ENCODE data around the gene MALRD1. TPM values are rescaled to one million over a fixed set of nuclear protein-coding genes. Genes with fewer than 3 reads are reported as not detected.

MALRD1 gene
- total RNA-seq, 1 donor from 2014 or later: 0.84 TPM

DNA sequence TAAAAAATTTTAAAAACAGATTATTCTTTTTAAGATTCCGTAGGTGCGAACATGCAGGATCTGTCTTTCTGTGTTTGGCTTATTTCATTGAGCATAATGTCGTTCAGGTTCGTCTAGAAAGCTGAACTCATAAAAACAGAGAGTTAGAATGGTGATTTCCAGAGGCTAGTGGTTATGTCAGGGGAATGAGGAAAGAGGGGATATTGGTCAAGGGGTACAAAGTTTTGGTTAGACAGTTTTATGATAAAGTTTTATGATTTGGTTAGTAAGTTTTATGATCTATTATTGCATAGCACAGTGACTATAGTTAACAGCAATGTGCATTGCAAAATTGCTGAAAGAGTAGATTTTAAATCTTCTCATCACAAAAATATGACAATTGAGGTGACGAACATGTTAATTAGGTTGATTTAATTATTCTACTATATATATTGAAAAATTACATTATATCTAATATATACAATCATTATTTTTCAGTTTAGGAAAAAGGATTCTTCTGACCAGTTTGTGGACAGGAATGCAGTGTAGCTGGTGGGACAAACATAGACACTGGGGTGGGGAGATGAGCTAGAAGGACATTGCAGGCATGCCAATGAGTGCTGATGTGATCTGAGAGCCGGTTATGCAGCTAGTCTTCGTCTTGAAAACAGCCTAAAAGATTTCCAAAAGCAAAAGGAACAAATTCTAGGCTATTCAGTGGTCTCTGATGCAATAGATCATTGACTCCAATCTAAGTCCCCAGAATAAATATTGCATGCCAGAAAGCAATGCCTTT lies 31.3 kb upstream of the MALRD1 start:
- peaks cover 2% of the 10 kb centered on the region for H3K36me3 Mint-ChIP-seq (ENCODE audit: low read depth)
- TF ChIP-seq, protein P1, sequence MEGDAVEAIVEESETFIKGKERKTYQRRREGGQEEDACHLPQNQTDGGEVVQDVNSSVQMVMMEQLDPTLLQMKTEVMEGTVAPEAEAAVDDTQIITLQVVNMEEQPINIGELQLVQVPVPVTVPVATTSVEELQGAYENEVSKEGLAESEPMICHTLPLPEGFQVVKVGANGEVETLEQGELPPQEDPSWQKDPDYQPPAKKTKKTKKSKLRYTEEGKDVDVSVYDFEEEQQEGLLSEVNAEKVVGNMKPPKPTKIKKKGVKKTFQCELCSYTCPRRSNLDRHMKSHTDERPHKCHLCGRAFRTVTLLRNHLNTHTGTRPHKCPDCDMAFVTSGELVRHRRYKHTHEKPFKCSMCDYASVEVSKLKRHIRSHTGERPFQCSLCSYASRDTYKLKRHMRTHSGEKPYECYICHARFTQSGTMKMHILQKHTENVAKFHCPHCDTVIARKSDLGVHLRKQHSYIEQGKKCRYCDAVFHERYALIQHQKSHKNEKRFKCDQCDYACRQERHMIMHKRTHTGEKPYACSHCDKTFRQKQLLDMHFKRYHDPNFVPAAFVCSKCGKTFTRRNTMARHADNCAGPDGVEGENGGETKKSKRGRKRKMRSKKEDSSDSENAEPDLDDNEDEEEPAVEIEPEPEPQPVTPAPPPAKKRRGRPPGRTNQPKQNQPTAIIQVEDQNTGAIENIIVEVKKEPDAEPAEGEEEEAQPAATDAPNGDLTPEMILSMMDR (conservative IDR thresholded peaks at IDR 0.05): no peak
- DNase-seq (ENCODE audit: low read depth, low spot score): no peak
- no peak overlapping the region for H3K4me3 Mint-ChIP-seq
- H3K27me3 Mint-ChIP-seq (ENCODE audit: low read depth): no peaks in the 10 kb centered on the region
- no peaks in the 10 kb centered on the region for H3K4me1 Mint-ChIP-seq
- peaks cover 9% of the 10 kb centered on the region for H3K9me3 Mint-ChIP-seq
- H3K27ac Mint-ChIP-seq (ENCODE audit: unreplicated experiment): no peak overlapping the region

DNA sequence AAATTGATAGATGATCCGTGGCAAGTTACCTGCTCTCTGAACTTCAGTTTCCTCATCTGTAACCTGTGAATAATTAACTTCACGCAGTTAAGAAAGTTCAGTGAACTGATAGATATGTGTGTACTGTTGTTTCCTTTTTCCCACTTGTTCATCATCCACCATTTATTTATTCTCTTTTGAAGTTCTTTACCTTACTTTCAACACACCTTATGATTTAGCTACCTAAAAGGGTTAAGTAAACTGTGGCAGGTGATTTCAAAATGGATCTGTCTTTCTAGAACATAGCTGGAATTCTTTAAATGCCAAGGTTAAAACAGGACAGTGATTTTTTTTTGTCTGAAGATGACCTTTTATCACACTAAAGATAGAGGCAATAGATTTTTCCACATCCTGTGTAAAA lies 27.4 kb upstream of the MALRD1 start:
- H3K27ac Mint-ChIP-seq (ENCODE audit: unreplicated experiment): no peak overlapping the region
- DNase-seq (ENCODE audit: low read depth, low spot score): no peak
- TF ChIP-seq, protein P1 (conservative IDR thresholded peaks at IDR 0.05): no peak
- no peaks in the 10 kb centered on the region for H3K27me3 Mint-ChIP-seq (ENCODE audit: low read depth)
- H3K4me1 Mint-ChIP-seq: no peaks in the 10 kb centered on the region
- H3K4me3 Mint-ChIP-seq: no peak overlapping the region
- H3K36me3 Mint-ChIP-seq (ENCODE audit: low read depth): no peaks in the 10 kb centered on the region
- H3K9me3 Mint-ChIP-seq: no peaks in the 10 kb centered on the region

DNA sequence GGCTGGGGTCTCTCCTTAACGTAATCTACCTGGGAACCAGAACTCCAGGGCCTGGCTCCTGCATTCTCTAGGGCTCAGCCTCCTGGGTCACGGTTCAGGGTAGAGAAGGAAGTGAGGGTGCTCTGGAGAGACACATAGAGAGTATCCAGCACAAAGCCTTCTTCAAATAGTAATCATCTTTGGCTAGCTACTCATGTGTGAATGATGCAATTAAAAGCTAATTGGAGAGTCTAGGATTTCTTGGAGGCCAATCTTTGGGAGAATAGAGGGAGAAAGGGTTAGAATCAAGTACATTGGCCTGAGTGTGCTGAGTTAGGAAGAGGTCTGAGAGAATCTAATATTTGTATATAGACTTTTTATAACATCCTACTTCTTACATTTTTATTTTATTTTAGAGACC lies 24.0 kb upstream of the MALRD1 start:
- Mint-ChIP-seq H3K4me3 (no peak overlapping the region), H3K36me3 (ENCODE audit: low read depth) (no peaks in the 10 kb centered on the region), H3K27ac (ENCODE audit: unreplicated experiment) (no peak overlapping the region), H3K9me3 (no peaks in the 10 kb centered on the region), H3K4me1 (no peaks in the 10 kb centered on the region), H3K27me3 (ENCODE audit: low read depth) (no peaks in the 10 kb centered on the region)
- TF ChIP-seq, protein P1 (conservative IDR thresholded peaks at IDR 0.05): no peak
- no peak for DNase-seq (ENCODE audit: low read depth, low spot score)

DNA sequence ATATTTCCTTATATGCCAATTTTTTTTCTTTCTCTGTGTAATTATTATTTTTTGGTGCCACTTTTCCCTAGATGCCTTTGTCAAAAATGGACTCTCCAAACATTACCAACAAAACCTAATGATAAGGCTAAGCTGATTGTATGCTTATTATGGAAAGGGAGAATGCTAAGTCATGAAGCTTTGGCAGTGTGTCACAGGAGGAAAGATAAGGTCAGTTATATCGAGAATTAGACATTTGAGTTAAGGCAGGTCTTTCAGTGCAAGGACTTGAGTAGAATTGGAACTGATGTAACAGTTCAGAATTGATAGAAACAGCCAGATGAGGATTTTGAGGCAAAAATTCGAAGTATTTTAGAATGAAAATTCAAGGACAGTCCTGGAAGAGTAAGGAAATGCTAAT lies 16.8 kb upstream of the MALRD1 start:
- Mint-ChIP-seq H3K4me1 (no peaks in the 10 kb centered on the region), H3K27ac (ENCODE audit: unreplicated experiment) (no peak overlapping the region), H3K36me3 (ENCODE audit: low read depth) (no peaks in the 10 kb centered on the region), H3K4me3 (no peak overlapping the region), H3K9me3 (peaks cover 3% of the 10 kb centered on the region), H3K27me3 (ENCODE audit: low read depth) (no peaks in the 10 kb centered on the region)
- TF ChIP-seq, protein P1 (conservative IDR thresholded peaks at IDR 0.05): no peak
- DNase-seq (ENCODE audit: low read depth, low spot score): no peak

DNA sequence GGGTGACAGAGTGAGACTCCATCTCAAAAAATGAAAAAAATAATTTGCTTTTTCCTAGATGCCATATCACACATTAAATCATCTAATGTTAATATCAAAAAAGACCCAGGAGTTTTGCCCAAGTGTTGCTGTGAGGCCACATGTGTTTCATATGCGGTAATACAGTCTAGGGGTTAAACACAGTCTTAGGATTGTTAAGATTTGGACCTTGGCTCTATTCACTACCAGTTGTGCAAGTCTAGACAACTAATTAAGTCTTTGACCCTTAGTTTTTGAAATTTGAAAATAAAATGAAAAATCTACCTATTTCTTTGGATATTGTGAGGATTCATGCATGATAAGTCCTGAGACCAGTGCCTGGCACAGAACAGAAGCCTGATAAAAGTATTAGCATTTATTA lies 14.9 kb upstream of the MALRD1 start:
- Mint-ChIP-seq H3K4me1 (no peaks in the 10 kb centered on the region), H3K9me3 (peaks cover 3% of the 10 kb centered on the region), H3K4me3 (no peak overlapping the region), H3K27me3 (ENCODE audit: low read depth) (no peaks in the 10 kb centered on the region), H3K27ac (ENCODE audit: unreplicated experiment) (no peak overlapping the region), H3K36me3 (ENCODE audit: low read depth) (no peaks in the 10 kb centered on the region)
- DNase-seq (ENCODE audit: low read depth, low spot score): no peak
- TF ChIP-seq, protein P1 (conservative IDR thresholded peaks at IDR 0.05): no peak
